PC-3 (cell line): ENCODE results near the gene A4GALT. TPM values are rescaled to one million over a fixed set of nuclear protein-coding genes. Genes with fewer than 3 reads are reported as not detected.
A peak's percentile ranks its signal among the peaks of the same experiment; 100 is the strongest.
"Not testable (repeated sequence)": the region's sequence is repeated elsewhere in the genome, so short reads cannot be mapped to it uniquely, and the experiment has no call there.

Experiments used
- ATAC-seq: fragments of 200-7000 bp; cut with Tn5 transposase; 2 replicates; pipeline ENCODE4 v1.9.1; 2020; ENCODE audit warnings: mild to moderate bottlenecking, moderate library complexity
- BruUV-seq: library from RNA; stranded (reverse); fragments of 400-500 nt; replicated peaks from 2 replicates; lab custom pipeline; 2021; lab: Mats Ljungman, UMichigan
- CTCF ChIA-PET: fragments of 300-600 bp; sonication (Branson Sonifier 250); formaldehyde crosslinking; loops from one replicate; lab custom pipeline; 2022; ENCODE audit warnings: antibody characterized with exemption; lab: Charles Lee
- POLR2A ChIA-PET: fragments of 300-600 bp; sonication (Branson Sonifier 250); formaldehyde crosslinking; loops from one replicate; lab custom pipeline; 2022; ENCODE audit warnings: antibody characterized with exemption; ENCODE audit not compliant: unreplicated experiment; lab: Charles Lee
- DNase-seq: peaks from one replicate; pipeline ENCODE4 v3.0.0-alpha.2; 2015
- H2AFZ ChIP-seq: fragments of 300-600 bp; sonication (generic); 2 replicates; pipeline ENCODE4 v1.6.0; 2016; ENCODE audit warnings: antibody characterized with exemption, low read length
- H3F3A ChIP-seq: fragments of 300-600 bp; sonication (generic); one replicate; pipeline ENCODE4 v1.6.0; 2017; ENCODE audit warnings: antibody characterized with exemption, low read length, control low read depth, mild to moderate bottlenecking; ENCODE audit not compliant: unreplicated experiment
- H3K27ac ChIP-seq: fragments of 300-600 bp; sonication (generic); 2 replicates; pipeline ENCODE4 v1.5.1; 2016; ENCODE audit warnings: mild to moderate bottlenecking, low read length
- H3K27me3 ChIP-seq: fragments of 300-600 bp; sonication (generic); 2 replicates; pipeline ENCODE4 v1.6.1; 2016; ENCODE audit warnings: low read length, mixed read lengths
- H3K36me3 ChIP-seq: fragments of 300-600 bp; sonication (generic); 2 replicates; pipeline ENCODE4 v1.6.1; 2016; ENCODE audit warnings: low read depth, mixed run types, low read length, mixed read lengths
- H3K4me1 ChIP-seq: fragments of 300-600 bp; sonication (generic); 2 replicates; pipeline ENCODE4 v1.5.1; 2016; ENCODE audit warnings: low read length; ENCODE audit not compliant: insufficient read depth
- H3K4me2 ChIP-seq: fragments of 300-600 bp; sonication (generic); 2 replicates; pipeline ENCODE4 v1.6.0; 2016; ENCODE audit warnings: low read length
- H3K4me3 ChIP-seq: fragments of 300-600 bp; sonication (generic); 2 replicates; pipeline ENCODE4 v1.5.1; 2016; ENCODE audit warnings: mild to moderate bottlenecking, low read length, mixed read lengths
- H3K79me2 ChIP-seq: fragments of 300-600 bp; sonication (generic); 2 replicates; pipeline ENCODE4 v1.6.1; 2017; ENCODE audit warnings: low read length, mixed read lengths
- H3K9ac ChIP-seq: fragments of 300-600 bp; sonication (generic); 2 replicates; pipeline ENCODE4 v1.6.0; 2016; ENCODE audit warnings: mild to moderate bottlenecking, low read length
- H3K9me2 ChIP-seq: fragments of 300-600 bp; sonication (generic); replicated peaks from 2 replicates; pipeline ENCODE4 v1.6.1; 2016; ENCODE audit warnings: mixed run types, low read length, mixed read lengths
- H3K9me3 ChIP-seq: fragments of 300-600 bp; sonication (generic); 2 replicates; pipeline ENCODE4 v1.6.1; 2016; ENCODE audit warnings: low read length, mixed read lengths
- H4K20me1 ChIP-seq: fragments of 300-600 bp; sonication (generic); 2 replicates; pipeline ENCODE4 v1.6.1; 2016; ENCODE audit warnings: low read length, mixed read lengths
- EZH2 ChIP-seq: fragments of 300-600 bp; sonication (generic); IDR thresholded peaks from one replicate; pipeline ENCODE4 v1.6.1; 2017; ENCODE audit warnings: antibody characterized with exemption, mild to moderate bottlenecking, low read length; ENCODE audit not compliant: unreplicated experiment
- EZH2phosphoT487 ChIP-seq: fragments of 300-600 bp; sonication (generic); IDR thresholded peaks from 2 replicates; pipeline ENCODE4 v1.6.1; 2018; ENCODE audit warnings: mild to moderate bottlenecking, antibody characterized with exemption, low read length, borderline replicate concordance
- intact Hi-C: fragments of 100-400 bp; cut with micrococcal nuclease; formaldehyde crosslinking; loops from 2 replicates; pipeline ENCODE4 v1.9.0; 2023
- total RNA-seq: library from RNA; depleted of rRNA; stranded (reverse); fragments of >200 nt; gene quantifications from 2 replicates; pipeline ENCODE4 v1.2.3, GENCODE V29; 2014
- TF ChIP-seq, protein P1 (sequence below): fragments of 300-600 bp; sonication (generic); conservative IDR thresholded peaks from 2 replicates; pipeline ENCODE4 v1.5.1; 2017; ENCODE audit warnings: antibody characterized with exemption, low read depth, mild to moderate bottlenecking, low read length

Gene A4GALT
- total RNA-seq, 1 experiment from 2014 or later = 3.2 TPM

DNA sequence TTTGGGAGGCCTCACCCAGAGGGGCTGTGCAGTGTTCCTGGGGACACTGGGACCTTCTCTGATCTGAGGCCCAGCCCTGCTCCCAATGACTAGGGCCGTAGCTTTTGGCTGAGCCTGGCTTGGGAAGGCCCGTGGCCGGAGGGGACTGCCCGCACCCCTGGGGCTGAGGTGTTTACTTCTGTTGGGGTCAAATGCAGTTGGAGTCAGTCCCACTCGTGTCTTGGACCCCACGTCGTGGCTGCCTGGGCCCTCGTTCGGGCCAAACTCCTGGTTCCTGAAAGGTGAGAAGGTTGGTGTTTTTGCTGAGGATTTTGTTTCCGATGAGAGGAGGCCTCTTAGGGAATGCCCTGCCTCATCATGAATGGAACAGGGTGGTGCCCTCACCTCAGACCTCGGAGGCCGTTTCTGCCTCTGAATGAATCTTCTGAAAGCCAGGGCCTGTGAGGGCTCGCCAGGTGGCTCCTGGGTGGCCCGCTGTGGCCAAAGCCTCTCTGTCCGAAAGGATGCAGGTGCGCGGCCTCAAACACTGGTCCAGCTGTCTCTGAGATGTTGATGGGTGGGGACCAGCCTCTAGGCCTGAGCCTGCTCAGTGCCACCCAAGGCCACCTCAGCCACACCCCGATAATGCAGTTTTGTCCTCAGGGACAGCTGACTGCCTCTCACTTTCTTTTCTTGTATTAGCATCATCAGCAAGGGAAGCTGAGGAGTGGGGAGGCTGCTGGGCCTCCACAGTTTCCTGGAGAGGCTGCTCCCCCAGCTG is 40.3 kb upstream of the A4GALT start:
- Histone ChIP-seq H2AFZ (no peak overlapping the region), H4K20me1 (no peaks in the 10 kb centered on the region), H3K36me3 (no peaks in the 10 kb centered on the region), H3K9me2 (no peaks in the 10 kb centered on the region), H3K9ac (no peak overlapping the region), H3K27me3 (no peaks in the 10 kb centered on the region), H3K4me1 (no peaks in the 10 kb centered on the region; the same call in 1 of the 2 replicates), H3K27ac (no peak overlapping the region), H3K4me2 (no peak overlapping the region), H3F3A (no peaks in the 10 kb centered on the region), H3K9me3 (no peaks in the 10 kb centered on the region), H3K4me3 (no peak overlapping the region), H3K79me2 (no peaks in the 10 kb centered on the region)
- POLR2A ChIA-PET = no interaction called here
- DNase-seq (no peak), ATAC-seq (no peak)
- intact Hi-C loops = no loop called here
- CTCF ChIA-PET = no interaction called here
- BruUV-seq = no TSS peak
- TF ChIP-seq EZH2phosphoT487 = no peak
- TF ChIP-seq, protein P1, sequence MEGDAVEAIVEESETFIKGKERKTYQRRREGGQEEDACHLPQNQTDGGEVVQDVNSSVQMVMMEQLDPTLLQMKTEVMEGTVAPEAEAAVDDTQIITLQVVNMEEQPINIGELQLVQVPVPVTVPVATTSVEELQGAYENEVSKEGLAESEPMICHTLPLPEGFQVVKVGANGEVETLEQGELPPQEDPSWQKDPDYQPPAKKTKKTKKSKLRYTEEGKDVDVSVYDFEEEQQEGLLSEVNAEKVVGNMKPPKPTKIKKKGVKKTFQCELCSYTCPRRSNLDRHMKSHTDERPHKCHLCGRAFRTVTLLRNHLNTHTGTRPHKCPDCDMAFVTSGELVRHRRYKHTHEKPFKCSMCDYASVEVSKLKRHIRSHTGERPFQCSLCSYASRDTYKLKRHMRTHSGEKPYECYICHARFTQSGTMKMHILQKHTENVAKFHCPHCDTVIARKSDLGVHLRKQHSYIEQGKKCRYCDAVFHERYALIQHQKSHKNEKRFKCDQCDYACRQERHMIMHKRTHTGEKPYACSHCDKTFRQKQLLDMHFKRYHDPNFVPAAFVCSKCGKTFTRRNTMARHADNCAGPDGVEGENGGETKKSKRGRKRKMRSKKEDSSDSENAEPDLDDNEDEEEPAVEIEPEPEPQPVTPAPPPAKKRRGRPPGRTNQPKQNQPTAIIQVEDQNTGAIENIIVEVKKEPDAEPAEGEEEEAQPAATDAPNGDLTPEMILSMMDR = no peak

DNA sequence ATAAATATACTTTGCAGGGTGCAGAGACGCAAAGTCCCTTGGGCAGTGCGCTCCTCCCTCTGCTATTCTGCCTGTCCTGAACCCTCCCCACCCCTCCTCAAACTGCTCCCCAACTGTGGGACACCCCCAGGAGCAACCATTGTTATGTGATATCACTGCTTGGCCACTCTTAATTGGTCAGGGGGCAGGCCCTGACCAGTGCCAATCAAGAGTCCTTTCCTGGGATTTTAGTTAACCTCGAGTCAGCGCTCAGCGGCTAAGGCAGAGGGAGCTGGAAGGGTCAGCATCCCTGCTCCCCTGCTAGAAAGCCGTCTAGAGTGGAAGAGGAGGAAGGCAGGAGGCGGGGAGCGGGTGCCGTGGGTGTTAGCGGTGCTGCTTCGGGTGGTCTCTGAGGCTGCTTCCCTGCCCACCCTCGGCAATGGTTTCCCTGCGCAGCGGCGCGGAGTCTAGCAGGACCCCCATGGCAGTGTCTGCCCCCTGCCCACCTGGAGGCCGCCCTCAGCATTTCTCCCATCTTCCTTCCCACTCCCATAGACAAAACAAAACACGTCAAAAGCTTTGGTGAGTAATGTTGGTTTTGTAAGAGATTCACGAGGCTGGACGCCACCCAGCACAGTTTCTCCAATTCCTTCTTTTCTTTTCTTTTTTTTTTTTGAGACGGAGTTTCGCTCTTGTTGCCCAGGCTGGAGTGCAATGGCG is 38.4 kb upstream of the A4GALT start:
- Histone ChIP-seq H3K4me2 (no peak overlapping the region), H3K36me3 (no peaks in the 10 kb centered on the region), H3F3A (no peaks in the 10 kb centered on the region), H3K27ac (no peak overlapping the region), H3K4me1 (no peaks in the 10 kb centered on the region; the same call in 1 of the 2 replicates), H4K20me1 (no peaks in the 10 kb centered on the region), H3K79me2 (no peaks in the 10 kb centered on the region), H2AFZ (no peak overlapping the region), H3K9me3 (no peaks in the 10 kb centered on the region), H3K27me3 (no peaks in the 10 kb centered on the region), H3K9ac (no peak overlapping the region), H3K4me3 (no peak overlapping the region), H3K9me2 (no peaks in the 10 kb centered on the region)
- TF ChIP-seq EZH2 (no peak), EZH2phosphoT487 (no peak)
- TF ChIP-seq, protein P1 = no peak
- DNase-seq (peak; percentile 15), ATAC-seq (peak; percentile 45)
- intact Hi-C loops = no loop called here
- CTCF ChIA-PET = no interaction called here
- POLR2A ChIA-PET = no interaction called here
- BruUV-seq = no TSS peak

DNA sequence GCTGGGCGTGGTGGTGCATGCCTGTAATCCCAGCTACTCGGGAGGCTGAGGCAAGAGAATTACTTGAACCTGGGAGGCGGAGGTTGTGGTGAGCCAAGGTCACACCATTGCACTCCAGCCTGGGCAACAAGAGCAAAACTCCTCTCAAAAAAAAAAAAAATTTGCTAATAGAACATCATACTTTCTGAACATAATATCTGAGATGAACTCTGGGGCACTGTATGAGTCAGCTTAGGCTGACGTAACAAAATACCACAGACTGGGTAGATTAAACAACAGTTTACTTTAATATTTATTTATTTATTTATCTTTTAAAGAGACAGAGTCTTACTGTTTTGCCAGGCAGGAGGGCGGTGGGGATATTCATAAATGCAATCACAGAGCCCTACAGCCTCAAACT is 34.9 kb upstream of the A4GALT start:
- H3K27me3 ChIP-seq, H3F3A ChIP-seq, H3K4me3 ChIP-seq, H3K9me3 ChIP-seq, intact Hi-C loops, BruUV-seq, H3K36me3 ChIP-seq, H3K4me2 ChIP-seq, H3K9ac ChIP-seq, H4K20me1 ChIP-seq, H3K79me2 ChIP-seq, H2AFZ ChIP-seq, POLR2A ChIA-PET, H3K4me1 ChIP-seq, H3K9me2 ChIP-seq, H3K27ac ChIP-seq: not testable (repeated sequence)
- DNase-seq (peak; percentile 28), ATAC-seq (peak; percentile 43; the same call in 1 of the 2 replicates)
- CTCF ChIA-PET = interaction anchor here (0.6 kb wide), 1 partner anchor 106 kb away, joined by 4 read pairs; the partner anchor contains the start of gene CYB5R3

DNA sequence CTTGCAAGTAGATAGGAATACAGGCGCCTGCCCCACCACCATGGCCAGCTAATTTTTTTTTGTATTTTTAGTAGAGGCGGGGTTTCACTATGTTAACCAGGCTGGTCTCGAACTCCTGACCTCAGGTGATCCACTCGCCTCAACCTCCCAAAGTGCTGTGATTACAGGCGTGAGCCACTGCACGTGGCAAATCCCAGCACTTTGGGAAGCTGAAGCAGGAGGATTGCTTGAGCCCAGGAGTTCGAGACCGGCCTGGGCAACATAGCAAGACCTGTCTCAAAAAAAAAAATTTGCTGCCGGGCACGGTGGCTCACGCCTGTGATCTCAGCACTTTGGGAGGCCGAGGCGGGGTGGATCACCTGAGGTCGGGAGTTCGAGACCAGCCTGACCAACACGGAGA is 34.5 kb upstream of the A4GALT start:
- H3K4me3 ChIP-seq, H3K4me2 ChIP-seq, H3K4me1 ChIP-seq, ATAC-seq, H3K9me3 ChIP-seq, H3K36me3 ChIP-seq, POLR2A ChIA-PET, DNase-seq, H3F3A ChIP-seq, H3K9ac ChIP-seq, H4K20me1 ChIP-seq, H2AFZ ChIP-seq, H3K9me2 ChIP-seq, H3K79me2 ChIP-seq, intact Hi-C loops, H3K27ac ChIP-seq, H3K27me3 ChIP-seq, BruUV-seq: not testable (repeated sequence)
- CTCF ChIA-PET = interaction anchor here (0.6 kb wide), 1 partner anchor 106 kb away, joined by 4 read pairs; the partner anchor contains the start of gene CYB5R3
